Activated T-helper 2 cell treated with anti-CD3 and anti-CD28 coated beads, Interferon-gamma antibody, Interleukin-2, Interleukin-4, amounts not matched to agents 10 μg/mL and 5 μg/mL and 100 μg/mL, durations not matched to agents 14 hours and 24 hours and 36 hours (primary cell): ENCODE measurements around the gene HES7. TPM values are rescaled to one million over a fixed set of nuclear protein-coding genes. Genes with fewer than 3 reads are reported as not detected.
"Not testable (repeated sequence)": the region's sequence is repeated elsewhere in the genome, so short reads cannot be mapped to it uniquely, and the experiment has no call there.

Source experiments
- DNase-seq: peaks from one replicate; pipeline ENCODE4 v3.0.0; 2021; ENCODE audit warnings: low spot score
- H3K27ac Mint-ChIP-seq: one replicate; pipeline ENCODE4 v1.8.0; 2021; ENCODE audit warnings: mixed read lengths
- H3K27me3 Mint-ChIP-seq: one replicate; pipeline ENCODE4 v1.8.0; 2021; ENCODE audit warnings: low read depth, mixed read lengths
- H3K36me3 Mint-ChIP-seq: one replicate; pipeline ENCODE4 v1.8.0; 2021; ENCODE audit warnings: low read depth, mixed read lengths
- H3K4me1 Mint-ChIP-seq: one replicate; pipeline ENCODE4 v1.8.0; 2021; ENCODE audit warnings: low read depth, mixed read lengths
- H3K4me3 Mint-ChIP-seq: one replicate; pipeline ENCODE4 v1.8.0; 2021; ENCODE audit warnings: low read depth, mild to moderate bottlenecking, moderate library complexity, mixed read lengths
- H3K9me3 Mint-ChIP-seq: one replicate; pipeline ENCODE4 v1.8.0; 2021; ENCODE audit warnings: mixed read lengths
- intact Hi-C: fragments of 100-400 bp; cut with micrococcal nuclease; formaldehyde crosslinking; loops from one replicate; pipeline ENCODE4 v1.15.1; 2023
- total RNA-seq: library from RNA; stranded (reverse); gene quantifications from 2 replicates; pipeline ENCODE4 v1.2.3, GENCODE V29; 2022

HES7 gene
- 2.4 and 3.1 TPM in 2 replicates for total RNA-seq

GRCh38 chr17:8123695-8124349 is at the start of gene HES7:
Gene HES7, minus strand, starts transcription at chr17:8124106. Its CDS starts 22 bp downstream, at chr17:8124084.
- Mint-ChIP-seq H3K27me3 (peaks cover 32% of the 10 kb centered on the region), H3K9me3 (no peaks in the 10 kb centered on the region), H3K27ac (peak within 1 kb of the TSS; percentile 72), H3K4me1 (peaks cover 56% of the 10 kb centered on the region), H3K36me3 (no peaks in the 10 kb centered on the region), H3K4me3 (peak within 1 kb of the TSS; percentile 87)
- no peak for DNase-seq
- intact Hi-C loops = loop anchor here (1.0 to 10.0 kb wide), 7 partner anchors 32 to 437 kb away; partner anchors contain the start of genes CHD3, SLC25A35 and TP53

DNA sequence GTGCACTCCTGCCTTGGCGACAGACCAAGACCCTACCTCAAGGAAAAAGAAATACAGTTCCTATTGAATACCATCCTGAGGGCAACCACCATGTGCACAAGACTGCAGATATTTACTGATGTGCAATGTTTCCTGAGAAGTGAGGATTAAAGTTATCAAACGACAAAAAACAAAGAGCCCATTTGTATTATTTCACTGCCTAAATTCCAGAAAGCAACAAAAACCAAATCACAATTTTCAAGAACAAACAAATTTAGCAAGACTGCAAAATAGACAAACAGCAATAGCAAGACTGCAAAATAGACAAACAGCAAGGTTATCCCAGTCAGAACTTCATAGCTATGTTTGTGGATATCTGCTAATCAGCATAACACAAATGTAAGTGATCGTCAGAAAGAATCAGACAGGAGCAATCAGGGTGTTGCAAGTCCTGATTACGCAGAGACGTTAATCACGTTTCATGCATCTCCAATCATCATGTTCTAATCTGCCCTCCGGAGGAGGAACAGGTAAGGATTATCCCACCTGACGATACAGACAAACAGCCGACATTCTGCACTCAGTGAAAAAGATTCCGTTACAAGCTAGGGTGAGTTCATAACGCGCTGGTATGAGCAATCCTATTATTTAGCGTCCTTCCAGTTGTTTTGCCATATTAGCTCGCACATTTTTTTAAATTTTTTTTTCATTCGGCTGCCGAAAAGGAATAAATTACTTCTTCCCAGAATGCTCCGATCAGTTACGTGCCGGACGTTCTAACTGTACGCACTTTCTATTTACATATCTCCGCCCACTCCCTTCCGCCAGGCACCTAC is 49.4 kb upstream of the HES7 start:
- no peaks in the 10 kb centered on the region for H3K27me3 Mint-ChIP-seq
- intact Hi-C loops = loop anchor here (1.0 to 5.0 kb wide), 4 partner anchors 9 to 51 kb away; partner anchors contain the start of gene HES7
- peak; percentile 79 for DNase-seq
- no peaks in the 10 kb centered on the region for H3K9me3 Mint-ChIP-seq
- no peaks in the 10 kb centered on the region for H3K36me3 Mint-ChIP-seq
- peaks cover 40% of the 10 kb centered on the region for H3K4me1 Mint-ChIP-seq
- H3K27ac Mint-ChIP-seq = peak overlapping the region; percentile 100
- peak overlapping the region; percentile 86 for H3K4me3 Mint-ChIP-seq

DNA sequence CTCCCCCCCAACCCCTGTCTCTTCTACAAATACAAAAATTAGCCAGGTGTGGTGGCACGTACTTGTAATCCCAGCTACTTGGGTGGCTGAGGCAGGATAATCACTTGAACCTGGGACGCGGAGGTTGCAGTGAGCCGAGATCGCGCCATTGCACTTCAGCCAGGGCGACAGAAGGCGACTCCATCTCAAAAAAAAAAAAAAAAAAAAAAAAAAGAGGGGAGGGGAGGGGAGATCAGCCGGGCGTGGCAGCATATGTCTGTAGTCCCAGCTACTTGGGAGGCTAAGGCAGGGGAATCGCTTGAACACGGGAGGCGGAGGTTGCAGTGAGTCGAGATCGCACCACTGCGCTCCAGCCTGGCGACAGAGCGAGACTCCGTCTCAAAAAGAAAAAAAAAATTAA is 46.3 kb upstream of the HES7 start:
- H3K9me3 Mint-ChIP-seq, H3K27ac Mint-ChIP-seq, H3K36me3 Mint-ChIP-seq, H3K27me3 Mint-ChIP-seq, H3K4me3 Mint-ChIP-seq, DNase-seq: not testable (repeated sequence)
- intact Hi-C loops = loop anchor here (5.0 kb wide), 1 partner anchor 48 kb away; the partner anchor contains the start of gene HES7
- peaks cover 26% of the 10 kb centered on the region for H3K4me1 Mint-ChIP-seq

DNA sequence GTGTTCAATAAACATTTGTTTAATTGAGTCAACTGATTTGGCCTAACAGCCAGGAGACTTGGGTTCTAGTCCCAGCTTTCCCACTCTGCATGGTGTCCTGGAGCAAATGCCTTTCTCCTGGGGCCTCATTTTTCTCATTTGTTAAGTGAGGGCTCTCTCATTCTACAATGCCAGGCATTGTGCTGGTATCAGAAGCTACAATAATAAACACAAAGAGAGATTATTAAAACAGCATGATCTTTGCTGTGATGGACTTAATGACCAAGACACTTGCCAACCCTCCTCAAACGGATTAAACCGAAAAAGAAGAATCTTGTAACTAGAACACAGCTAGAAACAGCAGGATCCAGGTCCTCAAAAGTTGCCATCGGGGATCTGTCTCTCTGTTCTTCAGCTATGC is 43.6 kb upstream of the HES7 start:
- Mint-ChIP-seq H3K9me3 (no peaks in the 10 kb centered on the region), H3K4me1 (peaks cover 29% of the 10 kb centered on the region), H3K36me3 (no peaks in the 10 kb centered on the region), H3K4me3 (no peak overlapping the region), H3K27ac (no peak overlapping the region), H3K27me3 (no peaks in the 10 kb centered on the region)
- no peak for DNase-seq
- intact Hi-C loops = no loop called here

GRCh38 chr17:8166731-8167130 is 42.8 kb upstream of the HES7 start:
- Mint-ChIP-seq H3K27me3 (no peaks in the 10 kb centered on the region), H3K9me3 (no peaks in the 10 kb centered on the region), H3K4me3 (no peak overlapping the region), H3K27ac (no peak overlapping the region), H3K4me1 (peaks cover 28% of the 10 kb centered on the region), H3K36me3 (peaks cover 2% of the 10 kb centered on the region)
- intact Hi-C loops = no loop called here
- no peak for DNase-seq

- Mint-ChIP-seq H3K4me1 (peaks cover 45% of the 10 kb centered on the region), H3K27ac (peak overlapping the region; percentile 99), H3K36me3 (peaks cover 22% of the 10 kb centered on the region), H3K9me3 (no peaks in the 10 kb centered on the region), H3K4me3 (peak overlapping the region; percentile 85), H3K27me3 (no peaks in the 10 kb centered on the region)
- no peak for DNase-seq
- intact Hi-C loops = loop anchor here (1.0 kb wide), 1 partner anchor 9 kb away; no protein-coding TSS in a partner anchor
Observed at GRCh38 chr17:8164815-8165131, 40.9 kb upstream of the HES7 start.

DNA sequence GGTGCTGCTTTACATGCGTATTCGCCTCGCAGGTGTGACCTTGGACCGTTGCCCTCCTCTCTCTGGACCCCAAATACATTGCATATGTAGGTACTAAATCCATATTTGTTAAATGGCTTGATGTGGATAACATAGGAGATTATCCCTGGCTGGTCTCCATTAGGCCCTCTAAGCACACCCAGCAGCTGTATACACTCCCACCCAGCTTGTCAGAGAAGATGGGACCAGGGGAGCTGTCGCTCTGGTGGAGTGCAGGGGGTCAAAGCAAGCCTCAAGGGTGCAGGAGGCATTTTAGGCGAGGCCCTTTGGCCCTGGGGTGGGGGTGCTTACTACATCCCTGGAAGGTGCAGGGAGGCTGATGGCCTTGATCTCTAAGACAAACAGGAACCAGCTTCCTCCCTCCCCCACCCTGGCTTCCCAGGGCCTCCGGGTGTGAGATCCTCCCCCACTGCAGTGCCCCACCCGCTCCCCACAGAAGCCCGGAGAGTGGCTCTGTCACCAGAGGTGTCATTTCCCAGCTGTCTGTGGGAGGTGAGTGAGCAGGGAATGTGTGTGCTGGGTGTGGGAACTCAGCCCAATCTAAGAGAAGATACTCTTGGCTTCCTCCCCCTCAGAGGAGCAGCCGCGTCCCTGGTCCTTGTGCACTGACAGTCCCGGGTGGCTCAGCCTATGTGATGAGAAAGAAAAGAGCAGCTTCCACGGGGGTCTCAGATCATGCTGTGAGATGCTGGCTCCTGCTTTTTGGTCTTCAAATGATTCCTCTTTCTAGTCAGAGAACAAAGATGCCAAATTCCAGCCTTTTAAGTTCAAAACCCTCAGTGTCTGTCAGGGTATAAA is 40.3 kb upstream of the HES7 start:
- Mint-ChIP-seq H3K4me1 (peaks cover 50% of the 10 kb centered on the region), H3K9me3 (no peaks in the 10 kb centered on the region), H3K27me3 (no peaks in the 10 kb centered on the region), H3K36me3 (peaks cover 27% of the 10 kb centered on the region), H3K4me3 (peak overlapping the region; percentile 85), H3K27ac (peak overlapping the region; percentile 99)
- intact Hi-C loops = loop anchor here (1.0 kb wide), 1 partner anchor 9 kb away; no protein-coding TSS in a partner anchor
- peak; percentile 65 for DNase-seq

- Mint-ChIP-seq H3K27ac (peak overlapping the region; percentile 99), H3K4me1 (peaks cover 55% of the 10 kb centered on the region)
Observed at GRCh38 chr17:8162997-8163977, 39.4 kb upstream of the HES7 start.

GRCh38 chr17:8162233-8162996 is 38.5 kb upstream of the HES7 start, which contains the start of gene VAMP2:
Gene VAMP2, minus strand, starts transcription at chr17:8162948. Its CDS starts 69 bp downstream, at chr17:8162879.
- Mint-ChIP-seq H3K9me3 (no peaks in the 10 kb centered on the region), H3K27me3 (no peaks in the 10 kb centered on the region), H3K36me3 (peaks cover 34% of the 10 kb centered on the region), H3K27ac (peak within 1 kb of the TSS; percentile 99), H3K4me1 (peaks cover 55% of the 10 kb centered on the region), H3K4me3 (peak within 1 kb of the TSS; percentile 85)
- intact Hi-C loops = no loop called here
- peak; percentile 80 for DNase-seq

More at GRCh38 chr17:8162997-8163977, 39.4 kb upstream of the HES7 start:
- Mint-ChIP-seq H3K27me3 (no peaks in the 10 kb centered on the region), H3K4me3 (peak overlapping the region; percentile 85), H3K9me3 (no peaks in the 10 kb centered on the region), H3K36me3 (peaks cover 34% of the 10 kb centered on the region)
- intact Hi-C loops = no loop called here
- DNase-seq = no peak

GRCh38 chr17:8161289-8162232 is 37.7 kb upstream of the HES7 start:
- Mint-ChIP-seq H3K4me1 (peaks cover 53% of the 10 kb centered on the region), H3K4me3 (peak overlapping the region; percentile 81), H3K9me3 (no peaks in the 10 kb centered on the region), H3K36me3 (peaks cover 34% of the 10 kb centered on the region), H3K27me3 (no peaks in the 10 kb centered on the region), H3K27ac (peak overlapping the region; percentile 75)
- DNase-seq = no peak
- intact Hi-C loops = no loop called here
